BLaER1 treated with 17β-estradiol and CSF1 and Interleukin-3, amounts not matched to agents 10 nM and 100 nM (cell line): Measurements from ENCODE around the gene ENAH.

Experiments used
- H3K27ac ChIP-seq, 11 experiments: shearing (Covaris generic); formaldehyde crosslinking; 2 replicates each; pipeline ENCODE4 v1.8.1; 2022
- H3K27me3 ChIP-seq, 11 experiments: shearing (Covaris generic); formaldehyde crosslinking; 2 replicates each; pipeline ENCODE4 v1.8.1; 2022
- H3K36me3 ChIP-seq, 11 experiments: shearing (Covaris generic); formaldehyde crosslinking; 2 replicates each; pipeline ENCODE4 v1.8.1; 2022
- H3K4me1 ChIP-seq, 10 experiments: shearing (Covaris generic); formaldehyde crosslinking; 2 replicates each; pipeline ENCODE4 v1.8.1; 2022
- H3K4me2 ChIP-seq, 11 experiments: shearing (Covaris generic); formaldehyde crosslinking; 2 replicates each; pipeline ENCODE4 v1.8.1; 2022
- H3K4me3 ChIP-seq, 10 experiments: shearing (Covaris generic); formaldehyde crosslinking; 2 replicates each; pipeline ENCODE4 v1.8.1; 2022
- H3K9ac ChIP-seq, 11 experiments: shearing (Covaris generic); formaldehyde crosslinking; 2 replicates each; pipeline ENCODE4 v1.8.1; 2022
- H3K9me3 ChIP-seq, 11 experiments: shearing (Covaris generic); formaldehyde crosslinking; replicated peaks in 1 of 11; 2 replicates each; pipeline ENCODE4 v1.8.1; 2022
- H4K20me1 ChIP-seq, 11 experiments: shearing (Covaris generic); formaldehyde crosslinking; 2 replicates each; pipeline ENCODE4 v1.8.1; 2022
- Cebpa-rat ChIP-seq, 11 experiments: shearing (Covaris generic); IDR thresholded peaks; 2 replicates each; pipeline ENCODE4 v1.8.1; 2022

ENAH gene

GRCh38 chr1:225460021-225460736 lies 192.7 kb downstream of the ENAH start:
- no peaks in the 10 kb centered on the region for H3K36me3 ChIP-seq
- peak overlapping the region; percentile 12 to 76 (median 44); a peak in 17 of 22 replicates for H3K27ac ChIP-seq
- no peaks in the 10 kb centered on the region for H3K27me3 ChIP-seq
- H3K9me3 ChIP-seq = peaks cover 0 to 23% (median 18%) of the 10 kb centered on the region in 11 experiments; a peak in 16 of 22 replicates
- no peak for TF ChIP-seq Cebpa-rat (IDR thresholded peaks at IDR 0.05)
- H3K4me1 ChIP-seq = peaks cover 48 to 91% (median 73%) of the 10 kb centered on the region in 10 experiments
- no peaks in the 10 kb centered on the region for H4K20me1 ChIP-seq
- peak overlapping the region in 10 of 11 experiments; percentile 2 to 52 (median 30); a peak in 13 of 22 replicates for H3K9ac ChIP-seq
- peak overlapping the region; percentile 48 to 96 (median 79) for H3K4me2 ChIP-seq
- H3K4me3 ChIP-seq = 0 out of 20 replicates have a peak overlapping the region, but pooled peaks of 1 of the 10 experiments have one; percentile 1

DNA sequence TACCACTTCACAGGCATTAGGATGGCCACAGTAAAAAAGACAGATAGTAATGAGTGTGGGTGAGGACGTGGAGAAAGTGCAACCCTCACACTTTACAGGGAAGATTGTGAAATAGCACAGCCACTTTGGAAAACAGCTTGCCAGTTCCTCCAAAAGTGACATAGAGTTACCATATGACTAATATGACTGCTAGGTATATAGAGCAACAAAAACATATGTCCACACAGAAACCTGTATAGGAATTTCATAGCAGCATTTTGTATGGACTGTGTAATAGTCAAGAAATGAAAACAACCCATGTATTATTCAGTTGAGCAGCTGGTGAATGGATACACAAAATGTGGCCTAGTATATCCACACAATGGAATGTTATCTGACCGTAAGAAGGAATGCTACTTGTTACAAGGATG lies 194.7 kb downstream of the ENAH start:
- Histone ChIP-seq H3K4me1 (peaks cover 34 to 91% (median 71%) of the 10 kb centered on the region in 10 experiments), H3K36me3 (no peaks in the 10 kb centered on the region), H3K9ac (peak overlapping the region in 1 of 11 experiments; percentile 44; a peak in 2 of 22 replicates), H3K4me3 (no peak overlapping the region), H3K27me3 (no peaks in the 10 kb centered on the region), H3K27ac (peak overlapping the region in 5 of 11 experiments; percentile 45 to 76 (median 66); a peak in 9 of 22 replicates), H3K4me2 (peak overlapping the region in 5 of 11 experiments; percentile 49 to 96 (median 85); a peak in 10 of 22 replicates), H3K9me3 (peaks cover 0 to 23% (median 18%) of the 10 kb centered on the region in 11 experiments; a peak in 16 of 22 replicates), H4K20me1 (no peaks in the 10 kb centered on the region)
- TF ChIP-seq Cebpa-rat (IDR thresholded peaks at IDR 0.05) = peak in 6 of 11 experiments; percentile 47 to 89 (median 67); a peak in 9 of 22 replicates

DNA sequence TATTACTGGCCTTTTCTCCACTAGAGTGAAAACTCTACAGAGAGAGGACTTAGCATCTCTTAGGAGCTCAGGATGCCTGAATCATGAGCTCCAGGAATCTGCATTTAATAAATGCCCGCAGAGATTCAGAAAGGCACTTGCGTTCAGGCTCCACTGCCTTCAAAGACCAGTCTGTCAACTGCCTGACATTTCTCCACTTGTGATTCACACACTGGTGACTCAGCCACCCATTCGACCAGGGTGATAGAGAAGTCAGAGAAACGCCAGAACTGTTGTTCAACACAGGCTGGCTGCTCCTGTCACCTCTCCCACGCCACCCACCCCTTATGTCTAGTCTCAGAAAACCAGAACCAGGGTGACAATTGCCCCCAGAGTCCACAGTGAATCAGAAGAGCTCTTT lies 198.2 kb downstream of the ENAH start:
- Histone ChIP-seq H3K27me3 (no peaks in the 10 kb centered on the region), H3K4me3 (no peak overlapping the region), H3K9me3 (peaks cover 0 to 26% (median 18%) of the 10 kb centered on the region in 11 experiments; a peak in 16 of 22 replicates), H3K36me3 (no peaks in the 10 kb centered on the region), H3K4me1 (peaks cover 21 to 82% (median 52%) of the 10 kb centered on the region in 10 experiments), H3K9ac (peak overlapping the region in 8 of 11 experiments; percentile 2 to 56 (median 38); a peak in 7 of 22 replicates), H3K27ac (peak overlapping the region; percentile 11 to 74 (median 51); a peak in 17 of 22 replicates), H4K20me1 (no peaks in the 10 kb centered on the region), H3K4me2 (peak overlapping the region in 9 of 11 experiments; percentile 15 to 81 (median 63); a peak in 16 of 22 replicates)
- TF ChIP-seq Cebpa-rat (IDR thresholded peaks at IDR 0.05) = no peak

- peak overlapping the region in 7 of 11 experiments; percentile 34 to 74 (median 62); a peak in 13 of 22 replicates for H3K27ac ChIP-seq
- no peaks in the 10 kb centered on the region for H3K27me3 ChIP-seq
- H4K20me1 ChIP-seq = no peaks in the 10 kb centered on the region
- no peaks in the 10 kb centered on the region for H3K36me3 ChIP-seq
- H3K4me1 ChIP-seq = peaks cover 18 to 82% (median 47%) of the 10 kb centered on the region in 10 experiments; a peak in 19 of 20 replicates
- peak overlapping the region in 9 of 11 experiments; percentile 15 to 81 (median 63); a peak in 16 of 22 replicates for H3K4me2 ChIP-seq
- no peak for TF ChIP-seq Cebpa-rat (IDR thresholded peaks at IDR 0.05)
- no peak overlapping the region for H3K4me3 ChIP-seq
- peaks cover 0 to 26% (median 18%) of the 10 kb centered on the region in 11 experiments; a peak in 16 of 22 replicates for H3K9me3 ChIP-seq
- peak overlapping the region in 5 of 11 experiments; percentile 2 to 56 (median 35); a peak in 6 of 22 replicates for H3K9ac ChIP-seq
These were observed 198.9 kb downstream of the ENAH start for GRCh38 chr1:225453797-225454648.

- Histone ChIP-seq H3K4me3 (no peak overlapping the region), H3K27me3 (no peaks in the 10 kb centered on the region), H3K27ac (peak overlapping the region in 4 of 11 experiments; percentile 0 to 33 (median 24); a peak in 3 of 22 replicates), H3K36me3 (no peaks in the 10 kb centered on the region), H3K9me3 (peaks cover 0 to 22% (median 16%) of the 10 kb centered on the region in 11 experiments; a peak in 16 of 22 replicates), H4K20me1 (no peaks in the 10 kb centered on the region), H3K4me1 (peaks cover 26 to 82% (median 55%) of the 10 kb centered on the region in 10 experiments), H3K4me2 (peak overlapping the region in 3 of 11 experiments; percentile 0 to 44 (median 12); a peak in 3 of 22 replicates), H3K9ac (no peak overlapping the region)
- TF ChIP-seq Cebpa-rat (IDR thresholded peaks at IDR 0.05) = no peak
These were observed 200.9 kb downstream of the ENAH start for GRCh38 chr1:225451840-225452515.

DNA sequence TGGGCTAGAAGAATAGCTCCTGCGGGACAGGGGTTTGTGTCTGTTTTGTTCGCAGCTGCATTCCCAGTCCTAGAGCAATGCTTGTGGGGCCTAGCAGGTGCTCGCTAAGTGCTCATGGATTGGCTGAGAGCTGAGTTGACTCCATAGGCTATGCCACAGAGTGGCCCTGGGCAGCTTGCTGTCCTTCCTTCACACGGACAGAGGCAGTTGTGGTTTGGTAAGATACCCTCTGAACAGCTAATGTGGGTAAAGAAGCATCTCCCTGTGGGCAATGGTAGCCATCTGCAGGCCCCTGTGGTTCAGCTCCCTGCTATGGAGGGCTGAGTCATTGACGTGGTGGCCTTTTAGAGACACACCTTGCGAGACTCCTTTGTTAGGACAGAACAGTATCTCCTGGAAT lies 201.6 kb downstream of the ENAH start:
- H3K9ac ChIP-seq = no peak overlapping the region
- no peaks in the 10 kb centered on the region for H4K20me1 ChIP-seq
- TF ChIP-seq Cebpa-rat (IDR thresholded peaks at IDR 0.05) = no peak
- peaks cover 32 to 87% (median 61%) of the 10 kb centered on the region in 10 experiments for H3K4me1 ChIP-seq
- H3K4me2 ChIP-seq = peak overlapping the region in 7 of 11 experiments; percentile 0 to 86 (median 44); a peak in 9 of 22 replicates
- no peaks in the 10 kb centered on the region for H3K27me3 ChIP-seq
- H3K9me3 ChIP-seq = peaks cover 0 to 16% (median 9%) of the 10 kb centered on the region in 11 experiments; a peak in 16 of 22 replicates
- peak overlapping the region in 6 of 11 experiments; percentile 0 to 96 (median 38); a peak in 5 of 22 replicates for H3K27ac ChIP-seq
- no peaks in the 10 kb centered on the region for H3K36me3 ChIP-seq
- no peak overlapping the region for H3K4me3 ChIP-seq

GRCh38 chr1:225450491-225451191 lies 202.3 kb downstream of the ENAH start:
- TF ChIP-seq Cebpa-rat (IDR thresholded peaks at IDR 0.05) = no peak
- H3K4me3 ChIP-seq = no peak overlapping the region
- no peaks in the 10 kb centered on the region for H3K36me3 ChIP-seq
- H3K9ac ChIP-seq = no peak overlapping the region; a peak in 1 of 22 replicates
- H3K27ac ChIP-seq = peak overlapping the region in 8 of 11 experiments; percentile 0 to 96 (median 25); a peak in 8 of 22 replicates
- H3K27me3 ChIP-seq = no peaks in the 10 kb centered on the region
- peaks cover 0 to 9% (median 2%) of the 10 kb centered on the region in 11 experiments; a peak in 11 of 22 replicates for H3K9me3 ChIP-seq
- peak overlapping the region in 6 of 11 experiments; percentile 0 to 86 (median 48); a peak in 11 of 22 replicates for H3K4me2 ChIP-seq
- no peaks in the 10 kb centered on the region for H4K20me1 ChIP-seq
- peaks cover 39 to 91% (median 68%) of the 10 kb centered on the region in 10 experiments for H3K4me1 ChIP-seq
